Measurements from ENCODE around the gene HDAC4. TPM values are rescaled to one million over a fixed set of nuclear protein-coding genes. Genes with fewer than 3 reads are reported as not detected.

HDAC4 gene
- total and polyA plus RNA-seq, 4 donors = 6.8 to 75.5 (median 30.2) TPM

- Histone ChIP-seq H3K36me3 (ENCODE audit: control insufficient read depth in 1 of 2, insufficient read depth in 2 of 2, low read length in 1 of 2) (no peaks in the 10 kb centered on the region), H3K4me3 (ENCODE audit: low read length in 2 of 2) (no peak overlapping the region), H3K27me3 (ENCODE audit: control insufficient read depth in 1 of 2, insufficient read depth in 2 of 2, low read length in 1 of 2) (no peaks in the 10 kb centered on the region), H3K27ac (ENCODE audit: low read depth in 1 of 2, low read length in 2 of 2) (no peak overlapping the region), H3K4me1 (ENCODE audit: control insufficient read depth in 1 of 2, insufficient read depth in 2 of 2, low read length in 2 of 2) (no peaks in the 10 kb centered on the region), H3K9me3 (ENCODE audit: control insufficient read depth, low read length) (peaks cover 5% of the 10 kb centered on the region)
- ATAC-seq (ENCODE audit: low FRiP score) = no peak
- intact Hi-C loops (cut with DNase I) = no loop called here
- DNase-seq = no peak
- WGBS, 2 donors = 93 to 95% methylated on average over 1 of the region's 1 CpG
Observed at GRCh38 chr2:239432174-239432573, 31.4 kb upstream of the HDAC4 start.

GRCh38 chr2:239431536-239431935 is 30.7 kb upstream of the HDAC4 start:
- no peak for ATAC-seq (ENCODE audit: low FRiP score)

GRCh38 chr2:239429473-239430350 is 28.9 kb upstream of the HDAC4 start:
- no peaks in the 10 kb centered on the region for H3K27me3 ChIP-seq (ENCODE audit: control insufficient read depth in 1 of 2, insufficient read depth in 2 of 2, low read length in 1 of 2)
- no peak for ATAC-seq (ENCODE audit: low FRiP score)

More at GRCh38 chr2:239431536-239431935, 30.7 kb upstream of the HDAC4 start:
- H3K4me1 ChIP-seq (ENCODE audit: control insufficient read depth in 1 of 2, insufficient read depth in 2 of 2, low read length in 2 of 2) = no peaks in the 10 kb centered on the region
- no peak overlapping the region for H3K4me3 ChIP-seq (ENCODE audit: low read length in 2 of 2)
- H3K36me3 ChIP-seq (ENCODE audit: control insufficient read depth in 1 of 2, insufficient read depth in 2 of 2, low read length in 1 of 2) = no peaks in the 10 kb centered on the region
- H3K27me3 ChIP-seq (ENCODE audit: control insufficient read depth in 1 of 2, insufficient read depth in 2 of 2, low read length in 1 of 2) = no peaks in the 10 kb centered on the region
- 76 to 81% methylated on average over 5 of the region's 5 CpGs for WGBS, 2 donors
- no peak overlapping the region for H3K27ac ChIP-seq (ENCODE audit: low read depth in 1 of 2, low read length in 2 of 2)
- DNase-seq = no peak
- peaks cover 5% of the 10 kb centered on the region for H3K9me3 ChIP-seq (ENCODE audit: control insufficient read depth, low read length)
- intact Hi-C loops (cut with DNase I) = no loop called here

DNA sequence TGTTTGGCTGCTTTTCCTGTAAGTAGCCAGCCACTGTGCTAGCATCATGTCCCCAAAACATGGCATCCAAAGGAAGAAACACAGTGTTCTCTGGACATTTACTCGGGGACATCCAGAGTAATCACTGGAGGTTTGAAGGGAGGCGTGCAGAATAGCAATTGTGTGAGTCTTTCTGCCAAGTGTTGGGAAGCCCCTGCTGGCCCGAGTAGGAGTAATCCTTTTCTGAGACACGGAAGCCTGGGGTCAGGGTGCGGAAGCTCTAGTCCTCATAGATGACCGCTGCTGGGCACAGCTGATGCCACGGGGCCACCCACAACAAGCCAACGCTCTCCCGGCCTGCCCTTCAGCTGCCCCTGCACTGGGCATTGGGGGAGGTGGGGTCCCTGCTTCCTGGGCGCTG is 24.8 kb upstream of the HDAC4 start:
- H3K36me3 ChIP-seq (ENCODE audit: control insufficient read depth in 1 of 2, insufficient read depth in 2 of 2, low read length in 1 of 2) = no peaks in the 10 kb centered on the region
- WGBS, 2 donors = 82 to 83% methylated on average over 10 of the region's 10 CpGs
- H3K9me3 ChIP-seq (ENCODE audit: control insufficient read depth, low read length) = no peaks in the 10 kb centered on the region
- no peaks in the 10 kb centered on the region for H3K27me3 ChIP-seq (ENCODE audit: control insufficient read depth in 1 of 2, insufficient read depth in 2 of 2, low read length in 1 of 2)
- no peak overlapping the region for H3K27ac ChIP-seq (ENCODE audit: low read depth in 1 of 2, low read length in 2 of 2)
- no peak for DNase-seq
- no peak for ATAC-seq (ENCODE audit: low FRiP score)
- no peaks in the 10 kb centered on the region for H3K4me1 ChIP-seq (ENCODE audit: control insufficient read depth in 1 of 2, insufficient read depth in 2 of 2, low read length in 2 of 2)
- intact Hi-C loops (cut with DNase I) = no loop called here
- no peak overlapping the region for H3K4me3 ChIP-seq (ENCODE audit: low read length in 2 of 2)

More at GRCh38 chr2:239429473-239430350, 28.9 kb upstream of the HDAC4 start:
- no peak overlapping the region for H3K4me3 ChIP-seq (ENCODE audit: low read length in 2 of 2)
- H3K27ac ChIP-seq (ENCODE audit: low read depth in 1 of 2, low read length in 2 of 2) = no peak overlapping the region
- 63 to 65% methylated on average over 12 of the region's 12 CpGs for WGBS, 2 donors
- no peaks in the 10 kb centered on the region for H3K36me3 ChIP-seq (ENCODE audit: control insufficient read depth in 1 of 2, insufficient read depth in 2 of 2, low read length in 1 of 2)
- no peak for DNase-seq
- intact Hi-C loops (cut with DNase I) = no loop called here
- H3K9me3 ChIP-seq (ENCODE audit: control insufficient read depth, low read length) = peaks cover 3% of the 10 kb centered on the region
- H3K4me1 ChIP-seq (ENCODE audit: control insufficient read depth in 1 of 2, insufficient read depth in 2 of 2, low read length in 2 of 2) = no peaks in the 10 kb centered on the region

DNA sequence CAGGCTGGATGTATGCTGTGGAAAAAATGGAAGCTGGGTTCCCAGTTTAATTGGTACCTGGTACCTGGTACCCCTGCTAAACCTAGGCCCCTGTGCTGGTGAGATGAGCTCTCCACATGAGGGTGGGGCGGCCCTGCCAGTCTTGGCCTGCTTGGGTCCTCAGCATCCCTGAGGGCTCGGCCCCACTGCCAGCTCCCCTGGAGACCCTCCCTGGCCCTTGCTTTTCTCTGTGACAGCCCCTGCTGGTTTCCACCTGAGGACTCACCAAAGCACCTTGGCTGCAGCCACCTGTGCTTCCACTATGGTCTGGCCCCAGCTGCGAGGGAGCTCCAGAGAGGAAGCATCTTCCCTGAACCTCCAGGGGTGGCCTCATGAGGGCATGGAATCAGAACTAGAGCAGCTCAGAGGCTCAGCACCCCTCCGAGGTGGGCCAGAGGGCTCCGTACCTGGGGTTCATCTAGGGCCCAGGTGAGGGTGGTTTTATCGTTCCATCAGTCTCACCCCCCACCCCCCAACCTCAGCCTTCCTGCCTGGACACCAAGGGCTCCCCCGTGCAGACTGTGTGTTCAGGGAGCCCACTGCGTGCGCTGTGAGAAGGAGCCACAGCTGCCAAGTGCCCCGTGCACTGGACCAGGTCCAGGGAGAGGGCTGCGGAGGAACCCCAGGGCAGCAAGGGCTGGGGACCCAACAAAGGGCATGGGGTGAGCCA is 23.7 kb upstream of the HDAC4 start:
- 84 to 85% methylated on average over 11 of the region's 11 CpGs for WGBS, 2 donors
- no peaks in the 10 kb centered on the region for H3K4me1 ChIP-seq (ENCODE audit: control insufficient read depth in 1 of 2, insufficient read depth in 2 of 2, low read length in 2 of 2)
- intact Hi-C loops (cut with DNase I) = no loop called here
- ATAC-seq (ENCODE audit: low FRiP score) = no peak
- no peaks in the 10 kb centered on the region for H3K36me3 ChIP-seq (ENCODE audit: control insufficient read depth in 1 of 2, insufficient read depth in 2 of 2, low read length in 1 of 2)
- H3K27ac ChIP-seq (ENCODE audit: low read depth in 1 of 2, low read length in 2 of 2) = no peak overlapping the region
- no peak overlapping the region for H3K4me3 ChIP-seq (ENCODE audit: low read length in 2 of 2)
- no peaks in the 10 kb centered on the region for H3K27me3 ChIP-seq (ENCODE audit: control insufficient read depth in 1 of 2, insufficient read depth in 2 of 2, low read length in 1 of 2)
- H3K9me3 ChIP-seq (ENCODE audit: control insufficient read depth, low read length) = no peaks in the 10 kb centered on the region
- no peak for DNase-seq

DNA sequence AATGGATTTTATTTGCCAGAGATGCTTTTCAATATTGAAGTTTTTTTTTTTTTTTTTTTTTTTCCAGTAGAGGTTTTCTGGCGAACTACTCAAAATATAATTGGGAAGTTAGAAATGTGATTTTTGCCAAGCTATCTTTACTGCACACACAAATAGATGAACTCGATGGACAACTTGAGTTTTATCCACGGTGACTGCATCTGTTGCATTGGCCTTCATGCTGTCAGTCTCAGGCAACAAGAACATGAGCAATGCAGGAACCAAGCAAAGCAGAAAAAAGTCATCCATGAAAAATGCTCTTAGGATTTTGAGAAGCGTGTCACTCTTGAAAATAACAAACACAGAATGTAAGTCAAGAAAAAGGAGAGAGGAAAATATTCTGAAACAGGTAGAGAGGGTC is 22.7 kb upstream of the HDAC4 start:
- H3K4me1 ChIP-seq (ENCODE audit: control insufficient read depth in 1 of 2, insufficient read depth in 2 of 2, low read length in 2 of 2) = no peaks in the 10 kb centered on the region
- intact Hi-C loops (cut with DNase I) = no loop called here
- no peaks in the 10 kb centered on the region for H3K9me3 ChIP-seq (ENCODE audit: control insufficient read depth, low read length)
- DNase-seq = no peak
- H3K27ac ChIP-seq (ENCODE audit: low read depth in 1 of 2, low read length in 2 of 2) = no peak overlapping the region
- 87% methylated on average over 4 of the region's 4 CpGs for WGBS, 2 donors
- H3K36me3 ChIP-seq (ENCODE audit: control insufficient read depth in 1 of 2, insufficient read depth in 2 of 2, low read length in 1 of 2) = no peaks in the 10 kb centered on the region
- no peaks in the 10 kb centered on the region for H3K27me3 ChIP-seq (ENCODE audit: control insufficient read depth in 1 of 2, insufficient read depth in 2 of 2, low read length in 1 of 2)
- no peak for ATAC-seq (ENCODE audit: low FRiP score)
- H3K4me3 ChIP-seq (ENCODE audit: low read length in 2 of 2) = no peak overlapping the region

- DNase-seq (no peak), ATAC-seq (ENCODE audit: low FRiP score) (no peak)
- no peaks in the 10 kb centered on the region for H3K36me3 ChIP-seq (ENCODE audit: control insufficient read depth in 1 of 2, insufficient read depth in 2 of 2, low read length in 1 of 2)
- H3K4me1 ChIP-seq (ENCODE audit: control insufficient read depth in 1 of 2, insufficient read depth in 2 of 2, low read length in 2 of 2) = no peaks in the 10 kb centered on the region
- WGBS, 2 donors = 77 to 83% methylated on average over 4 of the region's 4 CpGs
- no peaks in the 10 kb centered on the region for H3K27me3 ChIP-seq (ENCODE audit: control insufficient read depth in 1 of 2, insufficient read depth in 2 of 2, low read length in 1 of 2)
- intact Hi-C loops (cut with DNase I) = no loop called here
- H3K4me3 ChIP-seq (ENCODE audit: low read length in 2 of 2) = no peak overlapping the region
- H3K27ac ChIP-seq (ENCODE audit: low read depth in 1 of 2, low read length in 2 of 2) = no peak overlapping the region
- no peaks in the 10 kb centered on the region for H3K9me3 ChIP-seq (ENCODE audit: control insufficient read depth, low read length)
Observed at GRCh38 chr2:239421851-239422250, 21.0 kb upstream of the HDAC4 start.

DNA sequence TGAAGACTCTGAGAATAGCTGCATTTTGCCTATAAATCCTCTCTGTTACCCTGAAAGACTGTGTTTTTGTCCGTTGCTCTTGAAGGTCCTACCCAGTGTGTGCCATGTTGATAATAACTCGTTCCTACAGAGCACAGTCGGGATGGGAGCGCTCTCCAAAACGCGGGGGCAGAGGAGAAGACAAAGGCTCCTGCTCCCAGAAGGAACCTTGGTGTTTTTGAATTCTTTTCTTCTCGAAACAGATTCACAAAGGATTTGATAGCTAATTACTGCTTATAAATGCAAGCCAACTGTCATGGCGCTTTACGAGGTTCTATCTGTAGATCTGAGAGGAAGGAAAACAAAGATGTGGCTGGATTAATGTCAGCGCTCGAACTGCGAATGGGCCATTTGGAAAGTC is 19.3 kb upstream of the HDAC4 start:
- H3K4me1 ChIP-seq (ENCODE audit: control insufficient read depth in 1 of 2, insufficient read depth in 2 of 2, low read length in 2 of 2) = no peaks in the 10 kb centered on the region
- H3K27ac ChIP-seq (ENCODE audit: low read depth in 1 of 2, low read length in 2 of 2) = no peak overlapping the region
- H3K27me3 ChIP-seq (ENCODE audit: control insufficient read depth in 1 of 2, insufficient read depth in 2 of 2, low read length in 1 of 2) = no peaks in the 10 kb centered on the region
- no peak for DNase-seq
- WGBS, 2 donors = 82 to 83% methylated on average over 12 of the region's 12 CpGs
- intact Hi-C loops (cut with DNase I) = no loop called here
- no peak overlapping the region for H3K4me3 ChIP-seq (ENCODE audit: low read length in 2 of 2)
- no peaks in the 10 kb centered on the region for H3K36me3 ChIP-seq (ENCODE audit: control insufficient read depth in 1 of 2, insufficient read depth in 2 of 2, low read length in 1 of 2)
- no peaks in the 10 kb centered on the region for H3K9me3 ChIP-seq (ENCODE audit: control insufficient read depth, low read length)
- ATAC-seq (ENCODE audit: low FRiP score) = no peak

- WGBS, 2 donors = 70 to 76% methylated on average over 1 of the region's 1 CpG
- DNase-seq = no peak
- Histone ChIP-seq H3K27ac (ENCODE audit: low read depth in 1 of 2, low read length in 2 of 2) (no peak overlapping the region), H3K4me1 (ENCODE audit: control insufficient read depth in 1 of 2, insufficient read depth in 2 of 2, low read length in 2 of 2) (no peaks in the 10 kb centered on the region), H3K36me3 (ENCODE audit: control insufficient read depth in 1 of 2, insufficient read depth in 2 of 2, low read length in 1 of 2) (no peaks in the 10 kb centered on the region), H3K27me3 (ENCODE audit: control insufficient read depth in 1 of 2, insufficient read depth in 2 of 2, low read length in 1 of 2) (no peaks in the 10 kb centered on the region), H3K4me3 (ENCODE audit: low read length in 2 of 2) (no peak overlapping the region), H3K9me3 (ENCODE audit: control insufficient read depth, low read length) (no peaks in the 10 kb centered on the region)
- no peak for ATAC-seq (ENCODE audit: low FRiP score)
- intact Hi-C loops (cut with DNase I) = no loop called here
Observed at GRCh38 chr2:239418918-239419317, 18.1 kb upstream of the HDAC4 start.
